ENCODE measurements around the gene LDLRAP1.
"Not testable (repeated sequence)": the region's sequence is repeated elsewhere in the genome, so short reads cannot be mapped to it uniquely, and the experiment has no call there.

The LDLRAP1 gene

GRCh38 chr1:25543425-25544242 is at the start of gene LDLRAP1:
LDLRAP1 (plus strand) TSS chr1:25543606; CDS start chr1:25543699, 93 bp downstream.
- peak; percentile 44 for DNase-seq

GRCh38 chr1:25494952-25495351 is 48.5 kb upstream of the LDLRAP1 start:
- no peak for DNase-seq

- no peak for DNase-seq
Observed at GRCh38 chr1:25500694-25501093, 42.7 kb upstream of the LDLRAP1 start.

- DNase-seq, result no peak
Observed at GRCh38 chr1:25501235-25502058, 42.0 kb upstream of the LDLRAP1 start.

GRCh38 chr1:25502957-25503356 is 40.4 kb upstream of the LDLRAP1 start:
- no peak for DNase-seq

- peak; percentile 43 for DNase-seq
Observed at GRCh38 chr1:25503551-25504426, 39.6 kb upstream of the LDLRAP1 start.

- no peak for DNase-seq
Observed at GRCh38 chr1:25504706-25505595, 38.5 kb upstream of the LDLRAP1 start.

GRCh38 chr1:25505656-25506385 is 37.6 kb upstream of the LDLRAP1 start:
- DNase-seq, result no peak

GRCh38 chr1:25506566-25507463 is 36.6 kb upstream of the LDLRAP1 start:
- DNase-seq, result not testable (repeated sequence)

GRCh38 chr1:25513666-25514065 is 29.7 kb upstream of the LDLRAP1 start:
- no peak for DNase-seq

GRCh38 chr1:25515033-25515432 is 28.4 kb upstream of the LDLRAP1 start:
- no peak for DNase-seq

- DNase-seq, result no peak
Observed at GRCh38 chr1:25516686-25517085, 26.7 kb upstream of the LDLRAP1 start.

GRCh38 chr1:25517476-25518394 is 25.7 kb upstream of the LDLRAP1 start:
- DNase-seq, result no peak

- no peak for DNase-seq
Observed at GRCh38 chr1:25519624-25520023, 23.8 kb upstream of the LDLRAP1 start.

GRCh38 chr1:25520446-25521061 is 22.9 kb upstream of the LDLRAP1 start:
- DNase-seq, result peak; percentile 46

- DNase-seq, result no peak
Observed at GRCh38 chr1:25522031-25522655, 21.3 kb upstream of the LDLRAP1 start.

GRCh38 chr1:25523542-25523941 is 19.9 kb upstream of the LDLRAP1 start:
- DNase-seq, result no peak
